Astrocyte (in vitro differentiated cells and primary cell): ENCODE data around the gene MAP1B. TPM values are rescaled to one million over a fixed set of nuclear protein-coding genes. Genes with fewer than 3 reads are reported as not detected.

ENCODE experiments used
- DNase-seq: peaks from one replicate; pipeline ENCODE4 v3.0.0-alpha.2; 2010; ENCODE audit warnings: low read depth
- FAIRE-seq: peaks from 2 replicates; lab custom pipeline; 2011; peaks lifted over from hg19 to GRCh38; lab: Jason Lieb, UNC
- H2AFZ ChIP-seq: 2 replicates; pipeline ENCODE4 v1.6.0; 2012; ENCODE audit warnings: low read depth, low read length, inconsistent platforms
- H3K27ac ChIP-seq: 2 replicates; pipeline ENCODE4 v1.5.1; 2011; ENCODE audit warnings: low read depth, low read length, inconsistent platforms
- H3K27me3 ChIP-seq: 2 replicates; pipeline ENCODE4 v1.6.0; 2011; ENCODE audit warnings: low read length, inconsistent platforms; ENCODE audit not compliant: insufficient read depth
- H3K36me3 ChIP-seq: 2 replicates; pipeline ENCODE4 v1.5.1; 2011; ENCODE audit warnings: low read length, inconsistent platforms; ENCODE audit not compliant: insufficient read depth
- H3K4me1 ChIP-seq: 2 replicates; pipeline ENCODE4 v1.5.1; 2011; ENCODE audit warnings: low read length, inconsistent platforms; ENCODE audit not compliant: insufficient read depth
- H3K4me2 ChIP-seq: 2 replicates; pipeline ENCODE4 v1.6.0; 2012; ENCODE audit warnings: low read length, inconsistent platforms
- H3K4me3 ChIP-seq: 2 replicates; pipeline ENCODE4 v1.5.1; 2011; ENCODE audit warnings: low read depth, mild to moderate bottlenecking, low read length, inconsistent platforms; ENCODE audit not compliant: insufficient read depth
- H3K79me2 ChIP-seq: 2 replicates; pipeline ENCODE4 v1.6.0; 2012; ENCODE audit warnings: mild to moderate bottlenecking, low read length, inconsistent platforms; ENCODE audit not compliant: insufficient read depth
- H3K9ac ChIP-seq: 2 replicates; pipeline ENCODE4 v1.6.0; 2012; ENCODE audit warnings: mild to moderate bottlenecking, low read length, inconsistent platforms
- H3K9me3 ChIP-seq: 2 replicates; pipeline ENCODE4 v1.5.1; 2012; ENCODE audit warnings: low read depth, mild to moderate bottlenecking, low read length, inconsistent platforms; ENCODE audit not compliant: insufficient read depth
- H4K20me1 ChIP-seq: 2 replicates; pipeline ENCODE4 v1.6.0; 2012; ENCODE audit warnings: low read length, inconsistent platforms; ENCODE audit not compliant: insufficient read depth
- H3K27ac Mint-ChIP-seq: one replicate; pipeline ENCODE4 v1.8.0; 2021; ENCODE audit warnings: mild to moderate bottlenecking, mixed read lengths; ENCODE audit not compliant: unreplicated experiment
- H3K27me3 Mint-ChIP-seq: one replicate; pipeline ENCODE4 v1.8.0; 2021; ENCODE audit warnings: low read depth, mixed read lengths; ENCODE audit not compliant: unreplicated experiment
- H3K36me3 Mint-ChIP-seq: one replicate; pipeline ENCODE4 v1.8.0; 2021; ENCODE audit warnings: low read depth, mixed read lengths; ENCODE audit not compliant: unreplicated experiment
- H3K4me1 Mint-ChIP-seq: one replicate; pipeline ENCODE4 v1.8.0; 2021; ENCODE audit warnings: low read depth, mixed read lengths; ENCODE audit not compliant: unreplicated experiment
- H3K4me3 Mint-ChIP-seq: one replicate; pipeline ENCODE4 v1.8.0; 2021; ENCODE audit warnings: mild to moderate bottlenecking, moderate library complexity, mixed read lengths; ENCODE audit not compliant: unreplicated experiment
- H3K9me3 Mint-ChIP-seq: one replicate; pipeline ENCODE4 v1.8.0; 2021; ENCODE audit warnings: mild to moderate bottlenecking, mixed read lengths; ENCODE audit not compliant: unreplicated experiment
- CTCF ChIP-seq: IDR thresholded peaks from 2 replicates; pipeline ENCODE4 v1.5.1; 2011; ENCODE audit warnings: low read depth, mild to moderate bottlenecking, inconsistent platforms, low read length, moderate library complexity; ENCODE audit not compliant: insufficient read depth
- EZH2 ChIP-seq: IDR thresholded peaks from 2 replicates; pipeline ENCODE4 v1.6.1; 2012; ENCODE audit warnings: mild to moderate bottlenecking, low read length, inconsistent platforms; ENCODE audit not compliant: insufficient read depth
- total RNA-seq: library from RNA; stranded (reverse); gene quantifications from 2 replicates; pipeline ENCODE4 v1.2.1, GENCODE V29; 2021

Gene MAP1B
- total RNA-seq, 1 donor from 2014 or later, result 476 TPM

GRCh38 chr5:72210888-72211678 lies 103.8 kb downstream of the MAP1B start:
- TF ChIP-seq CTCF, result no peak
- no peak for TF ChIP-seq EZH2
- peaks cover 54% of the 10 kb centered on the region for H3K4me1 Mint-ChIP-seq
- H3K36me3 Mint-ChIP-seq, result peaks cover 12% of the 10 kb centered on the region
- H3K4me3 Mint-ChIP-seq, result peak overlapping the region; percentile 13
- FAIRE-seq (peak; percentile 70), DNase-seq (peak; percentile 92)
- peak overlapping the region; percentile 81 for H3K4me2 ChIP-seq
- no peaks in the 10 kb centered on the region for H3K27me3 ChIP-seq
- no peaks in the 10 kb centered on the region for H4K20me1 ChIP-seq
- H3K9ac ChIP-seq, result peak overlapping the region; percentile 79
- no peaks in the 10 kb centered on the region for H3K9me3 ChIP-seq
- H3K9me3 Mint-ChIP-seq, result no peaks in the 10 kb centered on the region
- H3K4me3 ChIP-seq, result peak overlapping the region; percentile 23
- peaks cover 38% of the 10 kb centered on the region for H3K4me1 ChIP-seq
- peak overlapping the region; percentile 67 for H3K27ac Mint-ChIP-seq
- H2AFZ ChIP-seq, result no peak overlapping the region
- H3K27me3 Mint-ChIP-seq, result no peaks in the 10 kb centered on the region
- peak overlapping the region; percentile 96 for H3K27ac ChIP-seq
- H3K36me3 ChIP-seq, result peaks cover 7% of the 10 kb centered on the region
- peaks cover 2% of the 10 kb centered on the region for H3K79me2 ChIP-seq

GRCh38 chr5:72212171-72212570 lies 104.9 kb downstream of the MAP1B start:
- Mint-ChIP-seq H3K27me3 (no peaks in the 10 kb centered on the region), H3K9me3 (no peaks in the 10 kb centered on the region), H3K27ac (no peak overlapping the region), H3K4me3 (no peak overlapping the region), H3K4me1 (peaks cover 47% of the 10 kb centered on the region), H3K36me3 (peaks cover 5% of the 10 kb centered on the region)
- H3K36me3 ChIP-seq, result peaks cover 5% of the 10 kb centered on the region
- no peak overlapping the region for H2AFZ ChIP-seq
- H3K9me3 ChIP-seq, result no peaks in the 10 kb centered on the region
- H3K4me1 ChIP-seq, result peaks cover 36% of the 10 kb centered on the region
- no peaks in the 10 kb centered on the region for H3K79me2 ChIP-seq
- DNase-seq (no peak), FAIRE-seq (no peak)
- no peak overlapping the region for H3K4me3 ChIP-seq
- peak overlapping the region; percentile 81 for H3K4me2 ChIP-seq
- no peaks in the 10 kb centered on the region for H4K20me1 ChIP-seq
- H3K9ac ChIP-seq, result no peak overlapping the region
- peak overlapping the region; percentile 96 for H3K27ac ChIP-seq
- TF ChIP-seq CTCF (no peak), EZH2 (no peak)
- H3K27me3 ChIP-seq, result no peaks in the 10 kb centered on the region

- Mint-ChIP-seq H3K4me3 (no peak overlapping the region), H3K4me1 (peaks cover 37% of the 10 kb centered on the region), H3K9me3 (no peaks in the 10 kb centered on the region), H3K27me3 (no peaks in the 10 kb centered on the region), H3K36me3 (peaks cover 13% of the 10 kb centered on the region), H3K27ac (no peak overlapping the region)
- Histone ChIP-seq H3K9ac (no peak overlapping the region), H3K4me1 (peaks cover 36% of the 10 kb centered on the region), H3K4me2 (no peak overlapping the region), H2AFZ (no peak overlapping the region), H3K79me2 (no peaks in the 10 kb centered on the region), H3K4me3 (no peak overlapping the region), H3K9me3 (no peaks in the 10 kb centered on the region), H4K20me1 (no peaks in the 10 kb centered on the region), H3K27ac (no peak overlapping the region), H3K36me3 (peaks cover 4% of the 10 kb centered on the region), H3K27me3 (no peaks in the 10 kb centered on the region)
- no peak for FAIRE-seq
- no peak for DNase-seq
- TF ChIP-seq EZH2 (no peak), CTCF (no peak)
Observed at GRCh38 chr5:72213482-72213881, 106.2 kb downstream of the MAP1B start.
